HepG2 (cell line): Measurements from ENCODE around the gene UBAC2. TPM values are rescaled to one million over a fixed set of nuclear protein-coding genes. Genes with fewer than 3 reads are reported as not detected.

Experiments used
- FOXP1 ChIP-seq, 2 experiments: fragments of 450-650 bp in 1 of 2; IDR thresholded peaks; 2 replicates each; pipeline ENCODE4 v1.6.1; 2017 to 2018; ENCODE audit warnings: antibody characterized with exemption in 1 of 2
- GPN1 ChIP-seq: sonication (generic); formaldehyde crosslinking; IDR thresholded peaks from 2 replicates; pipeline ENCODE4 v1.5.1; 2020; ENCODE audit warnings: missing genetic modification reagents, borderline replicate concordance
- HES4 ChIP-seq: sonication (generic); formaldehyde crosslinking; IDR thresholded peaks from 2 replicates; pipeline ENCODE4 v1.9.0; 2021; ENCODE audit warnings: mild to moderate bottlenecking, missing genetic modification reagents, borderline replicate concordance
- PAWR ChIP-seq: sonication (generic); formaldehyde crosslinking; IDR thresholded peaks from 2 replicates; pipeline ENCODE4 v1.4.0; 2020; ENCODE audit warnings: missing genetic modification reagents, mild to moderate bottlenecking, borderline replicate concordance
- PHF8 ChIP-seq: sonication (generic); formaldehyde crosslinking; IDR thresholded peaks from 2 replicates; pipeline ENCODE4 v1.5.0; 2020; ENCODE audit warnings: missing genetic modification reagents
- SCMH1 ChIP-seq: sonication (generic); formaldehyde crosslinking; IDR thresholded peaks from 2 replicates; pipeline ENCODE4 v1.9.0; 2021; ENCODE audit warnings: missing genetic modification reagents, mild to moderate bottlenecking, borderline replicate concordance
- SP2 ChIP-seq: sonication (generic); formaldehyde crosslinking; IDR thresholded peaks from 2 replicates; pipeline ENCODE4 v1.5.1; 2020; ENCODE audit warnings: mild to moderate bottlenecking, missing genetic modification reagents
- ZBTB34 ChIP-seq: sonication (generic); formaldehyde crosslinking; IDR thresholded peaks from 2 replicates; pipeline ENCODE4 v1.8.0; 2022; ENCODE audit warnings: mild to moderate bottlenecking, missing genetic modification reagents
- ZBTB40 ChIP-seq, 2 experiments: fragments of 450-650 bp in 1 of 2; sonication (generic) in 1 of 2; formaldehyde crosslinking in 1 of 2; IDR thresholded peaks; 2 replicates each; pipeline versions ENCODE4 v1.6.1 to v1.8.0; 2016 to 2022; ENCODE audit warnings: antibody characterized with exemption in 1 of 2, mild to moderate bottlenecking in 1 of 2, missing genetic modification reagents in 1 of 2
- ZNF577 ChIP-seq: sonication (generic); formaldehyde crosslinking; IDR thresholded peaks from 2 replicates; pipeline ENCODE4 v1.4.0; 2020; ENCODE audit warnings: mild to moderate bottlenecking, low read depth, missing genetic modification reagents, borderline replicate concordance
- ZNF691 ChIP-seq: sonication (generic); formaldehyde crosslinking; IDR thresholded peaks from 2 replicates; pipeline ENCODE4 v1.4.0; 2020; ENCODE audit warnings: missing genetic modification reagents, low read depth, mild to moderate bottlenecking, borderline replicate concordance
- ZNF773 ChIP-seq: sonication (generic); formaldehyde crosslinking; IDR thresholded peaks from 2 replicates; pipeline ENCODE4 v1.4.0; 2020; ENCODE audit warnings: missing genetic modification reagents, borderline replicate concordance
- ZNF792 ChIP-seq: IDR thresholded peaks from 2 replicates; pipeline ENCODE4 v1.6.1; 2016
- polyA plus RNA-seq, 8 experiments: library from polyadenylated mRNA; depleted of rRNA in 3 of 8; stranded (reverse) in 7 of 8; unstranded in 1 of 8; fragments of >200 nt; fragmentation: Illumina TruSeq in 4 of 8; extraction: Trizol in 4 of 8; gene quantifications; 2 replicates each; pipeline versions ENCODE4 v1.2.1 to v1.2.3, GENCODE V29; 2011 to 2016; ENCODE audit warnings: low read depth in 4 of 8, missing spikeins in 1 of 8, mixed read lengths in 1 of 8; ENCODE audit not compliant: insufficient read depth in 1 of 8
- total RNA-seq, 5 experiments: library from RNA; depleted of rRNA; stranded (reverse); fragments of >200 nt; fragmentation: Illumina TruSeq; extraction: Trizol; gene quantifications; 2 replicates each; pipeline ENCODE4 v1.2.3, GENCODE V29; 2016; ENCODE audit warnings: low read depth in 1 of 5

UBAC2 gene
- total and polyA plus RNA-seq, 2 of the 13 experiments (the other 11 are each of a cell fraction or from before 2014, with no cell fraction given), result 61.3 to 80.8 TPM

GRCh38 chr13:99200432-99201167 is at the start of gene UBAC2 (continued):
- no peak for TF ChIP-seq ZBTB40 (IDR thresholded peaks at IDR 0.05)
- TF ChIP-seq ZBTB40 (CRISPR knock-in tag; IDR thresholded peaks at IDR 0.05), result peak; percentile 35; the same call in 1 of the 2 replicates
- no peak for TF ChIP-seq SCMH1 (CRISPR knock-in tag)
- peak; percentile 83 for TF ChIP-seq SP2 (CRISPR knock-in tag)
- TF ChIP-seq HES4 (CRISPR knock-in tag), result peak; percentile 76; the same call in 1 of the 2 replicates
- no peak for TF ChIP-seq ZBTB34 (CRISPR knock-in tag)
- peak; percentile 91 for TF ChIP-seq PHF8 (CRISPR knock-in tag)
- TF ChIP-seq ZNF773 (CRISPR knock-in tag), result 0 out of 2 replicates have a peak, but pooled peaks have one; percentile 19
- TF ChIP-seq GPN1 (CRISPR knock-in tag), result 0 out of 2 replicates have a peak, but pooled peaks have one; percentile 54
- peak; percentile 29; the same call in 1 of the 2 replicates for TF ChIP-seq ZNF691
- no peak for TF ChIP-seq FOXP1 (IDR thresholded peaks at IDR 0.05)
- no peak for TF ChIP-seq FOXP1 (CRISPR knock-in tag; IDR thresholded peaks at IDR 0.05)
- no peak for TF ChIP-seq PAWR (CRISPR knock-in tag)
- no peak for TF ChIP-seq ZNF577 (CRISPR knock-in tag)
- TF ChIP-seq ZNF792 (CRISPR knock-in tag), result peak; percentile 18; the same call in 1 of the 2 replicates
